Measurements from ENCODE around the gene VPS37B.

GRCh38 chr12:122895704-122896636, at the start of gene VPS37B:
- TF ChIP-seq CTCF (IDR thresholded peaks at IDR 0.05) (peak in 2 of 4 experiments; percentile 11 to 40), POLR2A (IDR thresholded peaks at IDR 0.05) (peak; percentile 92 to 96)

Data from gastroesophageal sphincter (tissue), 3 donors.